Measurements from ENCODE around the gene HOMER3.

HOMER3 gene

DNA sequence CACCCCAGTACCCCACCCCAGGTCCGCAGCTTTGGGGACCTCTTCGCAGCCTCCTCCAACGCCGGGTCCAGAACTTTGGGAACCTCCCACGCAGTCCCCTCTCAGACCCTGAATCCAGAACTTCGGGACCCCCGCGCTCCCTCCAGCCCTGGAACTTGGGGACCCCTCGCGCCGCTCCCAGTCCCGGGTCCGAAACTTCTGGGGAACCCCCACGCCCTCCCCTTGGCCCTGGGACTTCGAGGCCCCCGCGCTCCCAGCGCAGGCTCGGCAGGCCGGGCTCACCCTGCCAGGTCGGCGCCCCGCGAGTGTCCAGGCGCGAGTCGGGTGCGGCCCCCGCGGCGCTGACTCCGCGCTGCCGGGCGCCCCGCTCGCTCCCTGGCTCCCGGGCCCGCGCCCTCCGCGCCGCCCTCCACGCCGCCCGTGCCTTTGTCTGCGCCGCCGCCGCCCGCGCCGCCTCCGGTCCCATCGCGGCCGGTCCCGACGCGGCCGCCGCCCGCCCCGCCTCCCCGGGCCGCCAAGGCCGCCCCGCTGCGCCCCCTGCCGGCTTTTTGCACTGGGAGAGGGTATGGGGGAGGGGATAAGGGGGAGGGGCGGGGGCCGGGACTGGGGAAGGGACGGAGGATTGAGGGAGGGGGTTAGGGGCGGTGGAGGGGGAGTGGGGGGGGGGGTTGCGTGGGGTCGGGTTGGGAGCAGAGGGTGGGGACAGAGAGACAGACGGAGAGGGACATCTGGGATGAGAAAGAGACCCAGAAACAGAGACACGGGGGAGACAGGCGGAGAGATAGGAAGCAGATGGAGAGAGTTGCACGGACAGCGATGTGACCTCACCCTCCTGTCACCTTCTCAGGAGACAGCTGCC is at the start of gene HOMER3:
TSS of gene HOMER3 (minus strand) at position 449 of the 859 bp plus-strand sequence. CDS start 2,235 bp downstream, outside the sequence.
- peak; percentile 77 for DNase-seq

DNA sequence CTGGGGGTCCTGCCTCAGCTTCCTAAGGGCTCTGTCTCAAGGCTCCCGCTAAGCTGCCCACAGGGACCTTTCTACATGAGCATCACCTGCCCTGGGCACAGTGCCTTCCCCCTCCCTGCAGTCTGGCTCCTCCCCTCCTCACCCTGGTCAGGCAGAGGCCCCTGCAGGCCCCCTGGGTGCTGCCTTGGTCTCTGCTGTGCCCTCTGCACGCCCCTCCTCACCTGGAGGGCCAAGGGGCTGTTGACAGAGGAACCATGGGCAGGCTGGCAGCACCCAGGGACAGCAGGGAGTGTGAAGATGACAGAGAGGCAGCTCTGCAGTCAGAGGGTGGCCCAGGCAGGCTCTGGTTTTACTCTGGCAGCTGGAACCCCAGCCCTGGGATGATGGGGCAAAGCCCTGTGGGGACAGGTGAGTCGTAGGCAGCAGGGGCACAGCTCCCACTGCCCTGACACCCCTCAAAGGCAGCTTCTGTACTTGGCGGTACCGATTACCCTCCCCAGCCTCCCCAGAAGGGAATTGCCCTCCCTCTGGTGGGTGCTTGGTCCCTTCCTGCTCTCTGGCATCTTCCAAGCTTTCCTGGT is 49.2 kb upstream of the HOMER3 start:
- DNase-seq = no peak

DNA sequence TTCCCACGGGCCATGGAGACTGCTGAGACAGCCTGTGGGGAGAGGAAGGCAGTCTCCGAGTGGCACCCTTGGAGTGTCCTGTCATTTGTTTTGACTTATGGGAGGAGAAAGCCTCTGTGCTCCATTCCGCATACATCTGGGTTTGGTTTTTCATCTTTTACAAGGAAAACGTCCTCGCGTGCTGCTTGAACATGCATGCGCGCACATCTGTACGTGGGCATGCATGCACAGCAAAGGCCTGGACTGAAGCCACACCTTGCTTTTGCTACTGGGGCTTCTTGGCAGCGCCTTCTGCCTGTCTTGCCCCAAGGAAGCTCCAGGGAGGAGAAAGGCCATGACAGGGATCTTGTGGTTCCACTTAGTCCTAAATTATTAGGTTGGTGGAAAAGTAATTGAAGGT is 48.3 kb upstream of the HOMER3 start:
- no peak for DNase-seq

DNA sequence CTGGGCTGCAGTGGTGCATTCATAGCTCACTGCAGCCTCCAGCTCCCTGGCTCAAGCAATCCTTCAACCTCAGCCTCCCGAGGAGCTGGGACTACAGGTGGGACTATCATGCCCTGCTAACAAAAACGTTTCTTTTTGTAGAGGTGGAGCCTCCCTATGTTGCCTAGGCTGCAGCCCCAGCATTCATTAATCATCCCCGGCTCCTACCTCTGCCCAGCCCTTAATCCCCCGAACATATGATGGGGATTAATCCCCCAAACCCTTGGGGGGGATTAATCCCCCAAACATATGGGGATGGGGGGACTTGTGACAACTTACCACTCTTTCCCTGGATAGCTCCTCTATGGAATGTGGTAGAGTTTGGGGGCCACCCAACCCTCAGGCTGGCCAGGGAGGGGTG is 46.4 kb upstream of the HOMER3 start:
- no peak for DNase-seq

DNA sequence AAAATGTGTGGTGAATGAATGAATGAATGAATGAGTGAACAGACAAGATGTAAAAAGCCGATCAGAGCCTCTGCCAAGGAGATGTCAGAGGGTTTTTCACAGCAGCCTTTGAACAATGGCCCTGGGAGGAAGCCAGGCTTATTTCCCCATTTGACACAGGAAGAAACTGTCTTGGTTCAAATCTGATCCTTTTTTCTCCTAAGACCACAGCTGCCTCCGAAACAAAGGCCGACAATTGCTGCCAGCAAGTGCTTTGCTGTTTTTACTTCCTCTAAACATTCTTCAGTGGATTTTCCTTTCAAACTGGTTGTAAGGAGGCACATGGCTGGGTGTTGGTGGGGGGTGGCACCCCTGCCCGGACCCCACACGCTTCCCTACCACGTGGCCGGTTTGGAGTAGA is 44.2 kb upstream of the HOMER3 start:
- DNase-seq = no peak

DNA sequence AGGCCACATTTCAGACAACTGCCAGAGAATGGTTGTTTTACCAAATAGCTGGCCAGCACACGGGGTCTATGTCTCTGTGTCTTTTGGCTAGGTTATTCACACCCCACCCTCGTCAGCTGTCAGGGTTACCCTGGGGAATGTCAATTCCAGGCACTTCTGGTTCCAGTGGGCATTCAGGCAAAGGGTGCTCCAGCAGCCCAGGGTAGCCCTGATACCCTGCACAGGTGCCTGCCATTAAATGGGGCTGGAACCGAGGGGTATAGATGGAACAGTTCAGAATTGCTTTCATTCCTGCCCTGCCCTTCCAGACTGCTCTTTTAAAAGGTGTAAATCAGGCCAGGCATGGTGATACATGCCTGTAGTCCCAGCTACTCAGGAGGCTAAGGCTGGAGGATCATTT is 43.2 kb upstream of the HOMER3 start:
- DNase-seq = no peak

DNA sequence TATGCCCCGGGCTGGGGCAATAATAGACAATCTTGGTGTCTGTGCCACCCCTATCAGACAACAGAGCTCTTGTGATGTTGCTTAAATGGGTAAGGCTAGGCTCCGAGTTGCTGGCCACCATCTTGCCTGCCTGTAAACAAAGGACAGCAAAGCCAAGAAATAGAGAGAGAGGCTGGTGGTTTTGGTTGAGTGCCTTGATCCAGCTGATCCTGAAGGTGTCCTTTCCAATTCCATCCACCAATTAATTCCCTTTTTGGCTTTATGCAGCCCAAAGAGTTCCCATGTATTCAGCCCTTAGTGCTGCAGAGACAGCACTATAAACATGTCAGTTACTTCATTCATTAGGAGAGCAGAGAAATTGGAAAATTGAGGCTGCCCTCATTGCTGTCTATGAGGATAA is 41.7 kb upstream of the HOMER3 start:
- no peak for DNase-seq

DNA sequence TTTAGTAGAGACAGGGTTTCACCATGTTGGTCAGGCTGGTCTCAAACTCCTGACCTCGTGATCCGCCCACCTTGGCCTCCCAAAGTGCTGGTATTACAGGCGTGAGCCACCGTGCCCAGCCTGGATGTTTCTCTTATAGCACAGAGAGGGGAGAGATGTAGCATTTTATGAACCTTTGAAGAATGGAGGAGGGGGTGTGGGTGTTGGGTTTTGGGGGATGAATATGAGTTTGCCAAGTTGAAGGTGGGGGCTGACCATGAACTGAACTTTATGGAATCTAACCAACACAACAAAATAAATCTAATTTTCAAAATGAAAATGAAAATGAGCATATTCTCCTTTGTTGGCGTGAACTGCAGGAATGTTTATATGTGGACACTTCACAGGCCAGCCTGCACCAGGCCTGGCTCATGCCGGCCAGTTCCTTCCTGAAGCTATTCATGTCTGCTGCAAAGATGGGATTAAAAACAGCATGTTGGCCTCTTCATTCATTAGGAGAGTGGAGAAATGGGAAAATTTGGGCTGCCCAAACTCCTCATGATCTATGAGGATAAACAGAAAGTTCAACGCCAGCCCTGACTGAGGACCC is 39.5 kb upstream of the HOMER3 start:
- no peak for DNase-seq

DNA sequence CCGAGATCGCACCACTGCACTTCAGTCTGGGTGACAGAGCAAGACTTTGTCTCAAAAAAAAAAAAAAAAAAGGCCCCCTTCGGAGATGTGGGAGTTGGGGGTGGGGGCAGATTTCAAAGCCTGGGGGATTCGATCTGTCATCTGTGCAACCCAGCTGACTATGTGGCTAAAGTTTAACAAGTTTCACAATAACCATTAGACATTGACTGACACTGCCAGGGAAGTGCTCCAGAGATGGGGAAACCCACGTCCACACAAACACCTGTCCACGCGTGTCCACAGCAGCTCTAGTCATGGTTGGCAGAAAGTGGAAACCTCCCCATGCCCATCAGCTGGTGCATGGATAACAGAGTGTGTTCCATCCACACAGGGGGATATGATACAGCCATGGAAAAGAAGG is 37.6 kb upstream of the HOMER3 start:
- DNase-seq = no peak

DNA sequence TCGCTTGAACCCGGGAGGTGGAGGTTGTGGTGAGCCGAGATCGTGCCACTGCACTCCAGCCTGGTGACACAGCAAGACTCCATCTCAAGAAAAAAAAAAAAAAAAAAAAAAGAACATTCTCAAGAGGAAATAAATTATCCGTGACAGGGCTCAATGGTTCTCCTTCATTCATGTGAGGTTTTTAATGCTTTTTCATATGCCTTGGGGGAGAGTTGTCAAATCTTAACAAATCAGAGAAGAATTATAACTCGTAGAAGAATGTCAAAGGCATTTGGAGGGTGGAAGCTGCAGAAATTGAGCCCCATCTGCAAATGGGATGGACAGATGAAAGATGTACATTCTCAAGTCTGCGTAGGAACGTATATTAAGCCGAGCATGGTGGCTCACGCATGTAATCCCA is 34.9 kb upstream of the HOMER3 start:
- no peak for DNase-seq

DNA sequence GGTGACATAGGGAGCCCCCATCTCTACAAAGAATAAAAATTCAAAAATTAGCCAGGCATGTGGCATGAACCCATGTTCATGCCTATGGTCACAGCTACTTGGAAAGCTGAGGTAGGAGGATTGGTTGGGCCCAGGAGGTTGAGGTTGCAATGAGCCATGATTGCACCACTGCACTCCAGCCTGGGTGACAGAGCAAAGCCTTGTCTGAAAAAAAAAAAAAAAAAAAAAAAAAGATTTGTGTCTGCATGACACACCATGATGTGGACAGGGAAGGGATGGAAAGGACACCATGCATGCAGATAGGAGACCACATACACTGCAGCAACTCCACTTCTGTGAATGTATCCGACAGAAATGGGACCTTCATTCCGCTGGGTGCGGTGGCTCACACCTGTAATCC is 34.0 kb upstream of the HOMER3 start:
- DNase-seq = no peak

DNA sequence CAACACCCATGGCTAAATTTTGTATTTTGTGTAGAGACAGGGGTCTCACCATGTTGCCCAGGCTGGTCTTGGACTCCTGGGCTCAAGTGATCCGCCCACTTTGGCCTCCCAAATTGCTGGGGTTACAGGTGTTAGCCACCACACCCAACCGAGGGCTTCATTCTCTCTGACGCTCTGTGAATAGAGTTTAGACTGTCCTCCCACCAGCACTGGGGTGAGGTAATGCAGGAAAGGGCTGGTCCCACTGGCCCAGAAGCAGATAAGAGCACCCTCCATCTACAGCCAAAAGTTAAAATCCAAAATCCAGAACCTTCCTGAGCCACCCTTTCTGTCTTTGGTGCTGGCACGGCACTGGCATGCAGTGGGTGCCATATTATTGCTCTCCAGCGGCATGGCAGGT is 31.8 kb upstream of the HOMER3 start:
- DNase-seq = no peak

DNA sequence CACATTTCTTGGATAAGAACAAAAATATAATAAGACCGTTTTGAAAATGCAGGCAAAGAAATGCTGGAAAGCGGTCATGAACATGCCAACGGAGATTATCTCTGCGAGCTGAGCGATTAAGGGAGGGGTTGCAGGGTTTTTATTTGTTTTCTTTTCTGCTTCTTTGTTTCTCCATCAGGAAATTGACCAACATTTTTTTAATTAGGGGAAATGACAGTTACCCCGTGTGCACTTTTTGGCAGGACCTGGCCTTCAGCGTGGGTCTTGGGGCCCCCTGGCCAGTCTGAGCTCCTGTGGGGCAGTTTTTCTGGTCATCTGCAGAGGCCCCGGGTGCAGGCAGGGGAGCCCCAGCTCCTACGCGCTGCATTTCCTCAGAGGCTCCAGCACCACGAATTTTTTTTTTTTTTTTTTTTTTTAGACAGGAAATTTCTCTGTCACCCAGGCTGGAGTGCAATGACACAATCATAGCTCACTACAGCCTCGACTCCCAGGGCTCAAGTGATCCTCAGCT is 31.3 kb upstream of the HOMER3 start:
- DNase-seq = no peak

DNA sequence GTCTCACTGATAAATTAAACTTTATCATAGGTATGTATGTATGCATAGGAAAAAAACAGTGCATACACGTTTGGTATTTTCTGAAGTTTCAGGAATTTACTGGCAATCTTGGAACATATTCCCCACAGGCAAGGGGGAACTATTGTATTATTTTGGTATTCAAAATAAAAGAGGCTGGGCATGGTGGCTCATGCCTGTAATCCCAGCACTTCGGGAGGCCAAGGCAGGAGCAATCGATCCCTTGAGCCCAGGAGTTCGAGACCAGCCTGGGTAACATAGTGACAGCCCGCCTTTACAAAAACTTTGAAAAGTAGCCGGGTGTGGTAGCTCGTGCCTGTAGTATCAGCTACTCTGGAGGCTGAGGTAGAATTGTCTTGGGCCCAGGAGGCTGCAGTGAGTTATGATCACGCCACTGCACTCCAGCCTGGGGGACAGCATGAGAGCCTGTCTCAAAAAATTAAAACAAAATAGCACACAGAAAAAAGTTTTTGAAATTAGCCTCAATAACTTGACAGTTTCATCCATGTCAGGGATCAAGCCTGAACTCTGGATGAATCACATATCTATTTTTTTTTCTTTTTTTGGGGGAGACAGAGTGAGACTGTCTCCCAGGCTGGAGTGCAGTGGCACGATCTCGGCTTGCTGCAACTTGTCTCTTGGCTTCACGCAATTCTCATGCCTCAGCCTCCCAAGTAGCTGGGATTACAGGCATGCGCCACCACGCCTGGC is 29.1 kb upstream of the HOMER3 start:
- DNase-seq = no peak

DNA sequence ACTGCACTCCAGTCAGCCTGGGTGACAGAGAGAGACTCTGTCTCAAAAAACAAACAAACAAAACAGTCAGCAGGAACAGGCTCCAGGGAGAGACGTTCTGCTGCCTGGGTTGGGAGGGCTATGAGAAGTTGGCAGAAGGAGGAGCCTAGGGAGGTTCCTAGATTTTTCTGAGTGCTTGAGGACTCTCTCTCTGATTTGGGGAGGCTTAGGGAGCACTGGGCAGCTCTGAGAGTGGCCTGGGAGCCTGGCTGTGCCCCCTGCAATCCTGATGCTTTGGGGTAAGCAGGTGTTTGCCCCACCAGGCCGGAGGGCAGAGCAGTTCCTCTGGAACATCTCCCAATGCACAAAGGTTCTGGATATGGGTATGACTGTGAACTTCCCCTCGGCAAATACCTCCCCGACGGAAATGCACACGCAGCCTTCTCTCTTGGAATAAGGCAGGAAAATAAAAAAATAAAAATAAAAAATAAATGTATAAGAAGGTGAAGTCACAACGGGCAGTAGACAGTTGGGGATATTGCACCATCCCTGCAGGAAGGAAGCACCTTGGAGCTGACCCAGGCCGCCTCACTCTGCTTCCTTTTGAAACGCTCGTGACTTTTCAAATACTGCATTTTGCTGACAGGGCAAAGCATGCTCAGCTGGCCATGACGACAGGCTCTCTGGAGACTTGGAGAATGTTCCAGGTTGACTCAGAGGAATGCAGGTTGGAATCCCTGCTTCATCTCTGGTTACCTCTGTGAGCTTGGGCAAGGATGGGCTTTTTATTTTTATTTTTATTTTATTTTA is 26.5 kb upstream of the HOMER3 start:
- no peak for DNase-seq

DNA sequence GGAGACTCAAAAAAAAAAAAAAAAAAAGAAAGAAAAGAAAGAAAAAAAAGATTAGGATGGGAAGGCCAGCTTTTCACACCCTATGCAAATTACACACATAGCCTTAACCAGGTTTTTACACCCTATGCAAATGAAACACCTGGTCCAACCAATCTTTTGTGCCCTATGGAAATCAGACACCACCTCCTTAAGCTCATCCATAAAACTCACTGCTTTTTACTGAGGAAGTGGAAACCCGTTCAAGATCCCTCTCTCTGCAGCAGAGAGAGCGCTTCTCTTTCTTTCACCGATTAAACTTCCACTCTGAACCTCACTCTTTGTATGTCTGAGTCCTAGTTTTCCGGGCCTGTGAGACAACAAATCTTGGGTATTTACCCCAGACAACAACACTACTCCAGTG is 25.3 kb upstream of the HOMER3 start:
- no peak for DNase-seq

DNA sequence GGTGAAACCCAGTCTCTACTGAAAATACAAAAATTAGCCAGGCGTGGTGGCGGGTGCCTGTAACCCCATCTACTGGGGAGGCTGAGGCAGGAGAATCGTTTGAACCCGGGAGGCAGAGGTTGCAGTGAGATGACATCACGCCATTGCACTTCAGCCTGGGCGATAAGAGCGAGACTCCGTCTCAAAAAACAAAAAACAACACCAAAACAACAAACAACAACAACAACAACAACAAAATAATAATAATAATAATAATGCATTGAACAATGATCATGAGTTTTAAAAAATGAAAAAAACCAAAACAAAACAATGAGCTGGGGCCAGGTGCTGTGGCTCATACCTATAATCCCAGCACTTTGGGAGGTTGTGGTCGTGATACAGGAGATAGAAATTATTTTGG is 23.1 kb upstream of the HOMER3 start:
- no peak for DNase-seq

DNA sequence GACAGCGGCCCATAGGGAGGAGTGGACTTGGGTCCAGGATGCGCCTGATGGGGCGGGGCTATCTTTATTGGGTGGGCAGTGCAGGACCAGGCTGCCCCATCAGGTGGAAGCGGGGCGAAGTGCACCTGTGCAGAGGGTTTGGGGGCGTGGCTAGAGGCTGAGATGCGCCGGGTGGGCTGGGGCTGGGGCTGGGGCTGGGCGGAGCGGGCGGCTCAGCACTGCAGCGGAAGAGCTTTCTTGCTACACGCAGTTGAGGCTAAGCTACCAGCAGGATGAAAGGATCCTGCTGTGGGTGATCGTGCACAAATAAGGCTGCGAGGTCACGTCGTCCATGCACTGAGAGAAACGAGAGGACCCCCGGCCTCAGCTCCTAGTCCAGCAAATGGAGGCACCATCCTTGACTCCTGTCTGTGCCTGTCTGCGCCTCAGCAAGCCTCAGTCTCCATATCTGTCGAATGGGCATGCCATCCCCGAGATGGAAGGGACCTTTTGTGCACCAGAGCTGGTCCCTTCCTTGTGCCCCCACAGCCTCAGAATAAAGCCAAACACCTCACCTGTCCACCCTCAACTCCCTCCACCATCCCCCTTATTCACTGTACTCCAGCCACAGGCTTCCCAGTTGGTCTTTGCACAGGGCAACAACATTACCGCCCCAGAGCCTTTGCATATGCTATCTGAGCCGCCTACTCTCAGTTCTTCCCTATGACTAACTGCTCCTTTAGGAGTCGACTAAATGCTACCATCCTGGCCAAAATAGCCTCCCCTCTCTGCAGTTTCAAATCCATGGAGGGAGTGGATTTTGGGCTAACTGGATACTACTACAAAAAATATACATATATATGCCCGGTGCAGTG is 21.0 kb upstream of the HOMER3 start:
- peak; percentile 18 for DNase-seq

DNA sequence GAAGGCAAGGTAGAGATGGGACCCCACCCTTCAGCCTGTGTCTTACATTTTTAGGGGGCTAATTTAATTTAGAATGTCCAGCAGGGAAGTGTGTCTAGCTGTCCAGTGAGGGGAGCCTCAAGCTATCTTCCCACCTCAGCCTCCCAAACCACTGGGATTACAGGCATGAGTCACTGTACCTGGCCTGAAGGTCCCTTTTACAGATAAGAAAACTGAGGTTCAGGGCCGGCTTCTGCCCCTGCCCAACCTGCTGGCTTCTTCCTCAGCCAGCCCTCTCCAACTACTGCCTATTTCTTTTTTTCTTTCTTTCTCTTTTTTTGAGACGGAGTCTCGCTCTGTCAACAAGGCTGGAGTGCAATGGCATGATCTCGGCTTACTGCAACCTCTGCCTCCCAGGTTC is 19.4 kb upstream of the HOMER3 start:
- DNase-seq = no peak

DNA sequence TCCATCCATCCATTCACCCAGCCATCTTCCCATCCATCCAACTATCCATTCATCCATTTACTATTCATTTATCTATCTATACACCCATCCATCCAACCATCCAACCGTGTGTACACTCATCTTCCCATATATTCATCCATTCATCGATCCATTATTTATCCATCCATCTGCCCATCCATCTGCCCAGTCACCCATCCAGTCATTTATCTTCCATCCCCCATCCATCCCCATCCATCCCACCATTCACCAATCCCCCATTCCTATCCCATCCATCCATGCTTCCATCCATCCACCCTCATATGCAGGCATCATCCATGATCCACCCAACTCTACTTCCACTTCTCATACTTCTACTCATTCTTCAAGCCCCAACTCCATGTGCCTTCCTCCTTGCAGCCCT is 14.0 kb upstream of the HOMER3 start:
- no peak for DNase-seq

DNA sequence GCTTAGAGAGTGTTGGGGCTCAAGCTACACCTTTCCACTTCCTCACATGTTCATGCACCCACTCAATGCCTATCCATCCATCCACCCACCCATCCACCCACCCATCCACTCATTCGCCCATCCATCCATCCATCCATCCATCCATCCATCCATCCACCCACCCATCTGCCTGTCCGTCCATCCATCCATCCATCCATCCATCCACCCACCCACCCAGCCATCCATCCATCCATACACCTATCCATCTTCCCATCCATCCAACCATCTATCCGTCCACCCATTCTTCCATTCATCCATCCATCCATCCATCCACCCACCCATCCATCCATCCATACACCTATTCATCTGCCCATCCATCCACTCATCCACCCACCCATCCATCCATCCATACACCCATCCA is 13.1 kb upstream of the HOMER3 start:
- no peak for DNase-seq

All from activated CD8-positive, alpha-beta memory T cell treated with anti-CD3 and anti-CD28 coated beads, Interleukin-2, amount 50 U/mL, for 4 hours (primary cell).